NCI-H446 (cell line): Measurements from ENCODE around the gene KCNK18.
"Not testable (repeated sequence)": the region's sequence is repeated elsewhere in the genome, so short reads cannot be mapped to it uniquely, and the experiment has no call there.

Experiments used
- DNase-seq, 2 experiments: peaks; one replicate each; lab custom pipeline; 2025; lab: John Stamatoyannopoulos, UW

KCNK18 gene

DNA sequence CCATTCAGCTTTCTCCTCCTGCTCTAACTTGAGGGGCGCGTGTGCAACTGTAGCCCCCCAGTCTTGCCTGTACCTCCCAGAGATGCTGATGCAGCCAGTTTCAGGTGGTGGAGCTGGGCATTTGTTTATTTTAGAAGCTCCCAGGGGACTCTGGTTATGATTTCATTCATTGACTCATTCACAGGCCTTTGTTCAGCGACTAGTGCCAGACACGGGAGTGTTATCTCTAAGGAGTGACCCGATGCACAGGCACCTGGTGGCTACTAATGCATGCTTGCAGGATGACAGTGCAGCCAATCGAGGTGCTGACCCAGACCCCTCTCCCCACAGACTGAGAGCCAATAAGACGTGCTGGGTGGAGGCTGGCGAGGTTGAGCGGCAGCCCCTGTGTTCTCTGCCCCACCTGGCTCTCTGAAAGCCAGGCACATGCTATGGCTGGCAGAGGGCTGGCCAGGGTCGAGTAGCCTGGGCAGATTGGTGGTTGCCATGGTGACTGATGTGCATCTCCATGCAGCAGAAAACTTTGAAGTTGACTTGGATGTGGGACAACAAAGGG, 23.9 kb downstream of the KCNK18 start:
- DNase-seq = no peak

DNA sequence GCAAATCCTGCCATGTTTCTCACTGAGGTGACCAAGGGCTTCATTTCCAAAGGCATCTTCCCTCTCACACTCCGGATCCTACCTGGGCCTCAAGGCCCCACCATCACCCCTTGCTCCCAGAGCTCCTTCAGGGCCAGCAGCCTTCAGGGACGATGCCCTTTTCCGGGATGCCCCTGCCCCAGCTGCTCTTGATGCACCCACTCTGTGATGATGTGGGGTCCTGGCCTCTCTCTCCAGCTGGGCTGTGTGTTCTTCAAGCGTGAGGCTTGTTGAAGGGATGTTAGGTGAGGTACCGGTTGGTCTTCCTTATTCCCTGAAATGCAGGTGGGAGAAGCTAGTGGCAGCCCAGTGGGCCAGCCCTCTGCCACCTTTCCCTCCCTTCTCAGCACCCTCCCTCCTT, 25.3 kb downstream of the KCNK18 start:
- DNase-seq = no peak

DNA sequence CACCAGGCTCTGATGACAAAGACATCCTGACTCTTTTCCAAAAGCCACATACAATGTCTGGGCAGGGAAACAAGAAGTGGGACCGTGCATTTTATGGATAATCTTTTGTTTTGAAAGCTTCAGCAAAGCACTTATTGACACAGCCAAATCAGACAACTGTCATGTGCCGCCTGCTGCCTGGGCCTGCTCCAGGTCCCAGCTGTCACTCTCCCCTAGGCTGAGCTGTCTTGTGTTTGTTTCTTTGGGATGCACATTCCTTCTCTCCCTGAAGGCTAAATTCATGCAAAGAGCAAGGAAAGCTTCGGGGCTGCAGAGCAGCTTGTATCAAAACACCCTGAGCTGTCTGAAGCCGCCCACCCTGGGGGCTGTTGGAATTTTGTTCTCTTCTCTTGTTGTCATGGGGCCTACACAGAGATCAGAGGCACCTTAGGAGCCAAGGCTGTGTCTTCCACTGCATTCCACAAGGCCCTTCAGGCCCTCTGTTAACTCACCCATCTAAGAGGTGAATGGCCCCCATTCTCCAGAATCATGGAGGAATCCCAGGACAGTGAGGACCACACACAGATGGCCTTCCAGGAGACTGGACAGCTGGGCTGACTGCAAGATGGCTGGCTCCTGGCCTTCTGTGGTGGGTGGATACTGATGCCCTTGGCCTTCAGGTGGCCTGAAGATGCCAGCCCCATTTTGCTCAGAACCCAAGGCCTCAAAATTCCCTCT, 25.8 kb downstream of the KCNK18 start:
- no peak for DNase-seq

DNA sequence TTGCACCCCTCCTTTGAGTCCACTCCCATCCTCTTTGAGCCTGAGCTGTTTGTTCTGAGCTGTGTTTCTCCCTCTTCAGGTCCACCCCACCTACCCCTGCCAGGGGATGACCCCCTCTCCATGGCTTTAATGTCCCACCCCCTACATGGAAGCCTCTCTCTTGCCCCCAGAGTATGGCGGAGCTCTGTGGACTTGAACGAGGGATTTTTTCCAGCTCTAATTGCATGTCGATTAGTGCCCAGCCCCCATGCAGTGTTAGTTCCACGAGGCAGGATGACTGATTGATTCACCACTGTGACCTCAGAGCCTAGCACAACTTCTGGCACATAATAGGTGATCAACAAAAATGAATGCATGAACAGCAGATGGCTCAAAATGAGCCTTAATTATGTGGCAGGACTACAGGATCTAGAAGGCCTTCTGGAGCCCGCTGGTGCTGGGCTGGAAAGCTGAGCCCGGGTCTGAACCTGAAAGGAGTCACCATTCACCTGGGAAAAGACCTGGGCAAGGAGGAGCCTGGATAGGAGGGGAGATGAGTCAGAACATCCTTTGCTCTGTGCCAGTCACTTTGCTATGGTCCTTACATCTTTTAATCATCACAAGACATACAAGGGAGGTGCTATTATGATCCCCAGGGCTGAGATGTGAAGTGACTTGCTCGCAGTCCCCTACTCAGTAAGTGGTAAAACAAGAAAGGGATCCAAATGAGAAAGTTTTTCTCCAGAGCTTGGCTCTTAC, 26.6 kb downstream of the KCNK18 start:
- DNase-seq = no peak

DNA sequence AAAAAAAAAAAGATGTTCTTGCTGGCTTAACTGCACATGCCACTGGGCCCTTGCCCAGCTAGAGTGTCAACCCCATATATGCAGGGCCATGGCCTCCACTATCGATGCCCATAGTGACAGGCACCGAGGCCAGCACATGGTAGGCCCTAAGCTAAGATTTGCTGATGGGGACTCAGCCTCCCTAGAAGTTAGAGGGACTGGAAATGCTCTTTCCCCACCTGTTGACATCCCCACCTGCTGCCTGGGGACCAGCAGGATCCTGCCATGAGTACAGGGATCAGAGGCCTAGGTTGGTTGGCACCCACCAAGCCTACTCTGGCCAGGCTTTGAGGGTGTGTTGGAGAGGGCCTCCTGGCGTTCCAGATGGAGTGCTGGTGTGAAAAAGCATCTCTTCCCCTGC, 27.6 kb downstream of the KCNK18 start:
- DNase-seq = no peak

DNA sequence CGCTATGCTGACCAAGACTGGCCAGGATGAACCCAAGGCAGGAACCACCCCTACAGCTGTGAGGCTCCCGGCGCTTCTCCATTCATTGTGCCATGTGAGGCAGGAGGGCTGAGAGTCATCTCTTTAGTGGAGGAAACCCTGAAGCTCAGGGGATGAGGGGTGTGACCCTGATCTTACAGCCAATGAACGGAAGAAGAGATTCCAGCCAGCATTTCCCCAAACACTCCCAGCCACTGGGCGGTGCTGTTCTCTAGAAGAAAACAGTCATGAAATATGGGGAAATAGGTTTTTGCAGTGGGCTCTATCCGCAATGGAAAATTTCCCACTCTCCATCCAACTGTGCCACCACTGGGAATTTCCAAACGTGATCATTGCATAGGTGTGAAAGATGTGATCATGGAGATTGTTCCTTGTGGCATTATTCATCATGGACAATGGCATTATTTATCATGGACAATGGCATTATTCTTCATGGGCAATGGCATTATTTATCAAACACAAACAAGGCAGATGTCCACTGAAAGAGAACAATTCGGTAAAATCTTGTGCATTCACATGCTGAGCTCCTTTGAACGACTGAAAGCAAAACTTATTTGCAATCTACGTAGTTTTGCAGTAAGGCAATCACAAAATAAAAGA, 29.6 kb downstream of the KCNK18 start:
- peak in 1 of 2 experiments; percentile 3 for DNase-seq

DNA sequence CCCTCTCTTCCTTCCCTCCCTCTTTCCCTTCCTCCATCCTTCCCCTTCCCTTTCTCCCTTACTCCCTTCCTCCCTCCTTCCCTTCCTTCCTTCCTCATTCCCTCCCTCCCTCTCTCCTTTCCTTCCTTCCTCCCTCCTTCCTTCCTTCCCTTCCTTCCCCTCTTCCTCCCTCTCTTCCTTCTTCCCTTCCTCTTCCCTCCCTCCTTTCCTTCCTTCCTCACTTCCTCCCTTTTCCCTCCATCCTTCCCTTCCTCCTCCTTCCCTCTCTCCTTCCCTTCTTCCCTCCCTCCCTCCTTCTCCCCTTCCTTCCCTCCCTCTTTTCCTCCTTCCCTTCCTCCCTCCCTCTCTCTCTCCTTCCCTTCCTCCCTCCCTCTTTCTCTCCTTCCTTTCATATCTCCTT, 30.9 kb downstream of the KCNK18 start:
- DNase-seq = no peak

DNA sequence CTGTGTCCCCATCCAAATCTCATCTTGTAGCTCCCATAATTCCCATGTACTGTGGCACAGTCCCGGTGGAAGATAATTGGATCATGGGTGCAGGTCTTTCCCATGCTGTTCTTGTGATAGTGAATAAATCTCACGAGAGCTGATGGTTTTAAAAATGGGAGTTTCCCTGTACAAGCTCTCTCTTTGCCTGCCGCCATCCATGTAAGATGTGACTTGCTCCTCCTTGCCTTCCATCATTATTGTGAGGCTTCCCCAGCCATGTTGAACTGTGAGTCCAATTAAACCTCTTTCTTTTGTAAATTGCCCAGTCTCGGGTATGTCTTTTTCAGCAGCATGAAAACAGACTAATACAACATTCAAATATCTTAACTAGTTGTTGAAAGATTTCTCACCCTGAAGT, 32.8 kb downstream of the KCNK18 start:
- DNase-seq = not testable (repeated sequence)

DNA sequence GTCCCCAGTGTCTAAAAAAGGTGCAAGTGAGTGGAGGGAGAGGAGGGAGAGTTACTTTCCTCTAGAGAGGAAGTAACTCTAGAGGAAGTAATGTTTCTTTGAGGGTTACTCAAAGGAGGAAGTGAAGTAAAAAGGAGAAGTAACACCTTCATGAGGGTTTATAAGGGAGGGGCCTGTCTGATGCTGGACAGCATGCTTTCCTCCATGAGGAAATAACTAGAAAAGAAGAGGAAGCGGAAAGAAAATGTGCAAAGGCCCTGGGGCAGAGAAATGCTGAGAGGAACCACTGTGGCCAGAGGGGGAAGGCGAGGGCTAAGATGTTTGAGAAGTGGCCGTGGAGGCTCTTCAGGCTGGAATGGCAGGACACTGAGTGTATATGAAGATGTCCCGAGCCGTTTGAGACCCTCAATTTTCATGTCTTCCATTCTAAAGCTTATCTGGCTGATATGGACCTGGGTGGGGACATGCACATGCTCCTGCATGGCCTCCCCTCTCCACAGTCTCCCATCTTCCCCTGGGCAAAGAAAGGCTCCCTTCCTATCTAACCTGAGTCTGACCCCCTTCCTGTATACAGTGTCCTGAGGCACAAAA, 40.2 kb downstream of the KCNK18 start:
- DNase-seq = no peak

DNA sequence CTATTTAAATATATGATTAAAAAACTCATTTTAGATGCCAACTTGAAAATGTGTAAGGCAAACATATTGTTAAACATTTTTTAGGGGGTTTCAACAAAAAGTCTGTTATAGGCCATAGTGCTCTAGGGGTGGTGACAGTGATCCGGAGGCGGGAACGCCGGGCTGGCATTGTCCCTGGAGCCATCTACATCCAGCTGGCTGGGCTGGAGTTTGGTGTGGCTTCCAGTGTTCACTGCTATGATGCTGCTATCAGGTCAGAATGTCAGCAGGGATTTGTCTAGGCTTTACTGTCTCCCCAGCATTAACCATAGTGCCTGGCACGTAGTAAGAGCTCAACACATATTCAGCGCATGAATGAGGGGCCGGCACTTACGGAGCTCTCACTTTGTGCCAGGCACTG, 41.8 kb downstream of the KCNK18 start:
- DNase-seq = no peak

DNA sequence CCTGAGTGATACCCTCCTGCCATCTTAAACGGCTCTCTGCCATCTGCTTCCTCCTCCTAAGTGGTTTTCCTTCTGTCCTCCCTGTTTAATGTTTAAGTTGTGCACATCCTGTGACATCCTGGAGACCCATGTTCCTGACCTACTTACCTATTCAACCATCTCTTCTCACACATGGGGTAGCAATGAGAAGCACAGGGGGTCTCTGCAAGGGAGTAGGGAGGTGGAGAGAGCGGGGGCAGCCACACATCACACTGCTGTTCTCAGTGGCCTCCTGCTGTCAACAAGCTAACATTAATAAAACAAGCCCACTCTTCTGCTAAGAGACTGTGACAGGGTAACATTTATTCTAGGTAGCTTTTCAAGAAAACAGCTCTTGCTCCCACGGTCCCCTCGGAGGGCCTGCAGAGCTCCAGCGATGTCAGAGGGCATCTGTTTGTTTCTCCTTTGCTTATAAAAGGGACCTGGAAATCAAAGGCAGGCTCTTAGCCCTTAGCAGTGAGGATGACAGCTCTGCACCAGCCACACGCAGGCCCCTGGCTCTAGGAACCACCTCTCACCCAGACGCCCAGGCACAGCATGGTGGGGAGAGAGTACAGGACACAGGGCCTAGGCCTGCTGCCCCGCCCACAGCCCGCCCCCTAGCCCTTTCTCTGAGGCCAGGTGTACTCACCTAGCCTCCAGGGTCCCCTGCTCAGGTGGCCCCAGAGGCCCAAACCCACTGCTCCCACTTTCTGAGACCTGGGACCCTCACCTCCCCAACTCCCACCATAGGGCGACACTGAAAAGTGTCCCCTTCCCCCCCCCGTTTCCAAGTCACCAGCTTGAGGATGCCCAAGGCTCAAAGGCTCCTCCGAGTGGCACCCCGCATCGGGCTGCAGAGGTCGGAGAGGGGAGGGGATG, 42.7 kb downstream of the KCNK18 start:
- DNase-seq = no peak

DNA sequence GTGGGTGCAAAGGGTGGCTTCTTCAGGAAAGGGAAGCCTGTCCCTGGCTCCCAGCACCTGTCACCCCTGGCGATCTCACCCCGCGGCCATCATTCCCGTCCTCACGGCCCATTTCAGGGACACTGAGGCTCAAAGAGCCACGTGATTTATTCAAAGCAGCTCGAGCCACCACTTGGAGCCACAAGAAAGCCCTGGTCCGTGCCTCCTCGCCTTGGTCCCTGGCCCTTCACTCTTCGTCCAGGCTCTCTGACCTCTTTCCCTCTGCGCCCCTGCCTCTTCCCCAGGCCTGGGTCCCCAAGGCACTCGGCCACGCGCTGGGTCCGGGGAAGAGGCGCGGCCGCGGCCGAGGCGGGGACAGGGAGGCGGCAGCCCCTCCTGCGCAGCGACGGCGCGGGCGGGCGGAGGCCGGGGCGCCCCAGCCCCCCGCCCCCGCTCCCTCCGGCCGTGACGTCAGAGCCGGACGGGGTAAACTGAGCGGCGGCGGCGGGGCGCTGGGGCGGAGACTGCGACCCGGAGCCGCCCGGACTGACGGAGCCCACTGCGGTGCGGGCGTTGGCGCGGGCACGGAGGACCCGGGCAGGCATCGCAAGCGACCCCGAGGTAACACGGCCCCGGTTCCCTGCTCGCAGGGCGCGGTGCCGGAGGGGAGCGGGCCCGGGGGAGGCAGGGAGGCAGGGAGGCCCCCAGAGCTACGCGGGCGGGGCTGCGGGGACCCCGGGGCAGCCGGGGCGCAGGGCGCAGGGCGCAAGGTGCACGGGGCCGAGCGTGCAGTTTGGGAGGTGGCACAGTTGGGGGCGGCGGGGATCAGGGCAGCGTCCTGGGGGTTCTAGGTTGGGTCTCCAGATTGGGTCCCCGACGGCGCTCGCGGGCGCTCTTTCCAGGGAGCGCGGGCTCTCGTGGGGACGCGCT, 43.6 kb downstream of the KCNK18 start, which contains the start of gene SLC18A2:
SLC18A2 (plus strand) TSS at position 494 of the 909 bp plus-strand sequence. CDS start 580 bp downstream, outside the sequence.
- DNase-seq = no peak

DNA sequence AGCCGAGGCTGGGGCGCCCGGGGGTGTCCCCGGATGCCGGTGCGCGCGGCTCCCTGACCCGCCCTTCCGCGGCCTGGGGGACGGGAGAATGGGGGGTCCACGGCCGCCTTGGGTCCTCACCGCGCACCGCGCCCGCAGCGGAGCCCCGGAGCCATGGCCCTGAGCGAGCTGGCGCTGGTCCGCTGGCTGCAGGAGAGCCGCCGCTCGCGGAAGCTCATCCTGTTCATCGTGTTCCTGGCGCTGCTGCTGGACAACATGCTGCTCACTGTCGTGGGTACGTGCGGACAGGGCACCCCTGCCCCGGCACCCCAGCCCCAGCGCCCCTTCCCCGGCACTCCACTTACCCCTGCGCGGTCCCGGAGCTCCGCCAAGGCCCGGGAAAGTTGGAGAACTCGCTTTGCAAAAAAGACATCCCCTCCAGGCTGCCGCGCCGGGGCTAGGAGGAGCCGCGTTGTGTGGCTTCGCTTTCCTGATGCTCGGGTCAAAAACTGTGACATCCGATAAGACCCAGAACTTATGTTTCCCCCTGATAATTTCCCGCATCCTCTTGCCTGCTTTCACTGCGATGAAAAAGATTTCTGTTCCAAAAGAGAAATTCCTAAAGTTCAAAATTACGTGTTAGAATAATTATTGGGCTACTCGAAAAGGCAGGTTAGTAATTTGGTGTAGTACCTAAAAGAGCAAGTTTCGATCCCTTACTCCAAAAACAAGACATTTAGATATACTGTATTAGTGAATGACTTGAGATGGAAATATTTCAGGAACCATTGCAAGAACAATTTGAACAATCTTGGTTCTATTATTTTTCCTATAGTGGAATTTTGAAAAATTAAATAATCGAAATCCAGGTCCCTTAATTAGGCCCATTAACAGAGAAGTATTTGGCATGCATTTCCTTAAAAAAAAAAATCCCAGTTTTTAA, 44.5 kb downstream of the KCNK18 start:
- DNase-seq = no peak

DNA sequence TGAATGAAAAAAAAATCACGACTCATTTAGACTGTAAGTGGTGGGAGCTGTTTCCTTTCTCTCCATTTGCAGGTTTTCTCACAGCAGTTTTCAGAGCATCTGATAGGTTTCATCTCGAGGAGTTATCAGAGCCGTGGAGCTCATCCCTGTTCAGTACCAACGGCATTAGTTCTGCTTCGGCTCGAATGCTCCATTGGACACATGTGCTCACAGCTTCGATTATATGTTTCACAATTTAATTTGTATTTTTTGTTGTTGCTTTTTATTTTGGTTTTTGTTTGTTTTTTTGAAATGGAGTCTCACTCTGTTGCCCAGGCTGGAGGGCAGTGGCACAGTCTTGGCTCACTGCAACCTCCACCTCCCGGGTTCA, 45.2 kb downstream of the KCNK18 start:
- DNase-seq = no peak

DNA sequence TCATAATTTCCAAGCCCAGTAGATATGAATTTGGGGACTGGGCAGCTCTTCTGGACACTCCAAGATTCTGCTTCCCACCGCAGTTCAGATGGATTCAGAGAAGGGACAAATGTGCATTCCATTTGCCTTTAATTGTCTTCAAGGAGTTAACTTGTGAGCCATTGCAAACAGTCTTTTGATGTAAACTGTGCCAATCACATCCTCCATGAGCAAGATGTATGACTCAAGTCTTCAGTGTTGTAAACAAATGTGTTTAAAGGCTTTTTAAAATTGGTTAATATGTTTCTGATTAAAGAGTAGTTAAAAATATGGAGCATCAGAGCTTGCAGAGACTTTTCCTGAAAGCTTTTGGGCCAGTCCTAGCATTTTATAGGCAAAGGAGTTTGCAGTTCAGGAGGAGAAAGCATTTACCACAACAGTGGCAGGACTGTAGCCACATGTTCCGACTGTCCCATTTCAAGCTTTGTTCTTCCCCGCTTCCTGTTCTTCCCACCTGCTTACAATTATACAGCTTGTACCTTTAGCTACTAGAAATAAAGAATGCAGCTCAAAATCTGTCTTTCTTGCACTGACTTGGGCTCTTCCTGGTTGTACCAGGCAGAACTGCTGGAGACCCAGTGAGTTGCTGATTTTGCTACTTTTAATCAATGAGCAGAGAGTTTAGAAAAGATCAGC, 49.8 kb downstream of the KCNK18 start:
- DNase-seq = no peak

DNA sequence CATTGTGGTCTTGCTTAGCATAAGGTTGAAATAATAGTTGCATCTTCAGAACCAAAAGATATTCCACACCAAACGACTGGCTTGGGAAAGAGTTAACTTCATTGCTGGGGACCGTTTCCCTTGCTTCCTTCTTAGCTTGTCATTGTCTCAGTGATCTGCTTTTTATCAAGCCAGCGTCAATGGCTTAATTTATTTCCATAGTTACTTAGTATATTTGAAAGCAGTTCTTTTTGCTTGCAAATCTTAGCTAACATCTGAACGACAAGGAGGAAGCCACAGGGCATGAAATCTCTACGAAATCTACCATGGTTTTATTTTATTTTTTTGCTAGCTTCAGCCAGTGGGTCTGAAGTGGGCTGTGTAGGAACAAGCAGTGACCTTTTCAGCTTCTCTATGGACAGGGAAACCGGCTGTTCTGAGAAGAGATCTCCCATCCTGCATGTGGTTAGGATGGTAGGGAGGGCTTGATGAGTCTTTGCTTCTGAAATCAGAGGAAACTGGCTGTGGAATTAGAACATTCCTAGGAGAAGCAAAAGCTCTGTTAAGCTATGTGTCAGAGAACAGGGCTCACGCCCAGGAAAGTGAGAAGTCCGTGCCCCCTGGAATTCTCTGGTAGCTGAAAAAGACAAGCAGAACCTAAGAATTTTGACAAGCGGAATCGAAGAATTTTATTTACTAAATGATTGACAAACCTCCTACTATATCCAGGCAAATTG, 51.6 kb downstream of the KCNK18 start:
- DNase-seq = no peak

DNA sequence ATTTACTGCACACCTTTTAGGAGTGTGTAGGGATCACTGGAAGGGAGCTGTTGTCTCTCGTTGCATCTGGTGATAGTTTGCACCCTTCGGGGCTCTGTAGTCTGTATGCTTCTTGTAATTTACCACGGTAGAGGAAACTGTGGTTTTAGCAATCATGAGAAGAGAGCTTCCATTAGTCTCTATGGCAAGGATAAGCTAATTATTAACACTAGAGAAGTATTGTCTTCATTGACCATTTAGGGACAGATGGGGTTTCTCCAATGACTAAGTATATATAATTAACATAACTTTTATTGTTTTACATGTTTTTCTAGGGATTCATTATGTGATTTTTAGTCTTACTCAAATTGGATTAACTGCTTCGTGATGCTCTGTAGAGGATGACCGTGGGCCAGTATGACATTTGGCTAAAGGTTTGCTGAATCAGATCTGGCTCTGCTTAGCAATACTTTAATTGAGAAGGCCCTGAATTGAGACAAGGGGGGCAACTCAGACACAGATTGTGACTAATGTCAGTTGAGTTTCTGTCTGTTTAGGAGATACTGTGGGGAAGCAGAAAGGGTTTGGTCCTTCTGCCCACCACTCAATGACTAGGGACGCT, 52.3 kb downstream of the KCNK18 start:
- DNase-seq = no peak

DNA sequence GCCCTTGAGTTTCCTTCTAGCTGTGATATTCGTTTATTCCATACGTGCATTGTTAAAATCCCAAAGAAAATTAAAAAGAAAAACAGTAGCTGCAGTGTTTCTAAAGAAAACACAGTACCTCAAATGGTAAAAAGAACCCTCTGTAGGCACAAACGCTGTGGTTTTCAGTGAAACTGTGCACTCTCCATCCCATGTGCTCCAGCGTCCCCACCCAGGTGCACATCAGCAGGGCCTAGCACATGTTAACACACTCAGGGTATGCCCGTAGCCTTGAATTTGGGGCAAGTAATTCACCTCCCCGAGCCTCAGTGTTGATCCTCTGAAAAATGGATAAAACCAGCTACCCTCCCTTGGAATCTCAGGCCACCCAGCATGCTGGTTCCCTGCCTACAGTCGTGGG, 53.1 kb downstream of the KCNK18 start:
- DNase-seq = no peak
